Measurements from ENCODE around the gene RHOC.
"Not testable (repeated sequence)": the region's sequence is repeated elsewhere in the genome, so short reads cannot be mapped to it uniquely, and the experiment has no call there.

RHOC gene

GRCh38 chr1:112706505-112707220 lies at the start of gene RHOC:
Gene RHOC (minus strand): TSS chr1:112707127. CDS start chr1:112703799, 3,328 bp downstream.
- no peak for DNase-seq (ENCODE audit: low read depth)

GRCh38 chr1:112754116-112754628 lies 47.2 kb upstream of the RHOC start:
- no peak for DNase-seq (ENCODE audit: low read depth)

- no peak for DNase-seq (ENCODE audit: low read depth)
Observed at GRCh38 chr1:112748396-112748795, 41.5 kb upstream of the RHOC start.

- DNase-seq (ENCODE audit: low read depth), result no peak
Observed at GRCh38 chr1:112744009-112744578, 37.2 kb upstream of the RHOC start.

- DNase-seq (ENCODE audit: low read depth), result no peak
Observed at GRCh38 chr1:112743174-112744008, 36.5 kb upstream of the RHOC start.

- no peak for DNase-seq (ENCODE audit: low read depth)
Observed at GRCh38 chr1:112737573-112737972, 30.6 kb upstream of the RHOC start.

GRCh38 chr1:112735752-112736151 lies 28.8 kb upstream of the RHOC start:
- no peak for DNase-seq (ENCODE audit: low read depth)

GRCh38 chr1:112731451-112731850 lies 24.5 kb upstream of the RHOC start:
- DNase-seq (ENCODE audit: low read depth), result no peak

- DNase-seq (ENCODE audit: low read depth), result no peak
Observed at GRCh38 chr1:112729909-112730308, 23.0 kb upstream of the RHOC start.

DNA sequence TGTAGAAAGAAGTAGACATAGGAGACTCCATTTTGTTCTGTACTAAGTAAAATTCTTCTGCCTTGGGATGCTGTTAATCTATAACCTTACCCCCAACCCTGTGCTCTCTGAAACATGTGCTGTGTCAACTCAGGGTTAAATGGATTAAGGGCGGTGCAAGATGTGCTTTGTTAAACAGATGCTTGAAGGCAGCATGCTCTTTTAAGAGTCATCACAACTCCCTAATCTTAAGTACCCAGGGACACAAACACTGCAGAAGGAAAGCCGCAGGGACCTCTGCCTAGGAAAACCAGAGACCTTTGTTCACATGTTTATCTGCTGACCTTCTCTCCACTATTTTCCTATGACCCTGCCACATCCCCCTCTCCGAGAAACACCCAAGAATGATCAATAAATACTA lies 22.1 kb upstream of the RHOC start:
- DNase-seq (ENCODE audit: low read depth), result not testable (repeated sequence)

DNA sequence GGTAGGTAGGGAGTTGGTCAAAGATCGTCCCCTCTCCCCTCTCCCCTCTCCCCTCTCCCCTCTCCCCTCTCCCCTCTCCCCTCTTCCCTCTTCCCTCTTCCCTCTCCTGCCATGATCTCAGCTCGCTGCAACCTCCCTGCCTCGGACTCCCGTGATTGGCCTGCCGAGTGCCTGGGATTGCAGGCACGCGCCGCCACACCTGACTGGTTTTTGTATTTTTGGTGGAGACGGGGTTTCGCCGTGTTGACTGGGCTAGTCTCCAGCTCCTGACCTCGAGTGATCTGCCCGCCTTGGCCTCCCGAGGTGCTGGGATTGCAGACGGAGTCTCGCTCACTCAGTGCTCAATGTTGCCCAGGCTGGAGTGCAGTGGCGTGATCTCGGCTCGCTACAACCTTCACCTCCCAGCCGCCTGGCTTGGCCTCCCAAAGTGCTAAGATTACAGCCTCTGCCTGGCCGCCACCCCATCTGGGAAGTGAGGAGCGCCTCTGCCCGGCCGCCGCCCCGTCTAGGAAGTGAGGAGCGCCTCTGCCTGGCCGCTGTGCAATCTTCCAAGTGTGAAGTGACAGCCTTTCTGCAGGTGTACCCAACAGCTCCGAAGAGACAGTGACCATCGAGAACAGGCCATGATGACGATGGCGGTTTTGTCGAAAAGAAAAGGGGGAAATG lies 21.5 kb upstream of the RHOC start:
- DNase-seq (ENCODE audit: low read depth), result not testable (repeated sequence)

DNA sequence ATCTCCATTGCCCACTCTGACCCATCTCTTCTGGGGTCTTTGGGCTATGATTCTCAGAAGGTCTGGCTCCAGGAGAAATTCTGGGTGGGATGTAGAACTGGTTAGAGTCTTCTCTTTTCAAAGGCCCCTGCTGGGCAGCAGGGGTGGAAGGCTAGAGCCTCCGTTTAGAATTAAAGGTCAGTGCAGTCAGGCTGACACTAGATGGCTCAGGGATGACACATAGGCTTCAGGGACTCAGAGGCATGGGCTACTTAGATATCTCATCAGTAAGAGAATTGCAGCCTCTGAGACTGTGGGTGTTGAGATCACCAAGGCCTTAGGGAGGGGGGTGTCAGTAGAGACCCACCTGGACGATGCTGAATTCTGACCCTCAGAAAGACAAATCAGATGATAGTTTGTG lies 20.8 kb upstream of the RHOC start:
- DNase-seq (ENCODE audit: low read depth), result no peak

DNA sequence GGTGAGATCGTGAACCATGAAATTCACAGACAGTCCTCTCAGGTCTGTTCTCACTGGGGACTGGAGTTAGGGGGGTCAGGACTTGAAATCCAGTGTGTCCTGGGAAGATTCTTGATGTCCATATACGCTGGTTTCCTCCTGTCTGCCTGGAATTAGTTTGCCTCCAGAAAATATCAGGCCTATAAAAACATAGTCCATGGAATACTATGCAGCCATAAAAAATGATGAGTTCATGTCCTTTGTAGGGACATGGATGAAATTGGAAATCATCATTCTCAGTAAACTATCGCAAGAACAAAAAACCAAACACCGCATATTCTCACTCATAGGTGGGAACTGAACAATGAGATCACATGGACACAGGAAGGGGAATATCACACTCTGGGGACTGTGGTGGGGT lies 17.3 kb upstream of the RHOC start:
- not testable (repeated sequence) for DNase-seq (ENCODE audit: low read depth)

- no peak for DNase-seq (ENCODE audit: low read depth)
Observed at GRCh38 chr1:112723511-112723839, 16.5 kb upstream of the RHOC start.

- DNase-seq (ENCODE audit: low read depth), result no peak
Observed at GRCh38 chr1:112722601-112723510, 15.9 kb upstream of the RHOC start.

DNA sequence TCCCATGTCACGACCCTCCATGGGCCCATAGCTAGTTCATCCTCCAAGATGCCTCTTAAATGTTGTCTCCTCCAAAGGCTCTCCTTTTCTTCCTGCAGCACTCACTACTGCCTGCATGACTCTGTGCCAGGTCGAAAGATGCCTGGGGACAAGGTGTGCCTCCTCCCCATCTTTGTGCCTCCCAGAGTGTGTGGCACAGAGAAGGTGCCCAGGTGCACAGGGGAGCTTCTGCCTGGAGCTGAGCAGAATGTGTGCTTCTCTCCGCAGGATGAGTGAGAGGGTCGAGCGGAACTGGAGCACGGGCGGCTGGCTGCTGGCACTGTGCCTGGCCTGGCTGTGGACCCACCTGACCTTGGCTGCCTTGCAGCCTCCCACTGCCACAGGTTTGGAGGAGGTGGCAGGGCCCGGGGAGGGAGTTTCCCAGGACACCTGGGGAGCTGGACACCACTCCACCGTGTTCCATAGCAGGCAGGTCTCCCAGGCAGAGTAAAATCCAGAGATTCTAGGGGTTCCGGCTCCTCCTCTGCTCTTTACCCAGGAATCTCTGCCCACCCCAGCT lies 15.1 kb upstream of the RHOC start:
- no peak for DNase-seq (ENCODE audit: low read depth)

DNA sequence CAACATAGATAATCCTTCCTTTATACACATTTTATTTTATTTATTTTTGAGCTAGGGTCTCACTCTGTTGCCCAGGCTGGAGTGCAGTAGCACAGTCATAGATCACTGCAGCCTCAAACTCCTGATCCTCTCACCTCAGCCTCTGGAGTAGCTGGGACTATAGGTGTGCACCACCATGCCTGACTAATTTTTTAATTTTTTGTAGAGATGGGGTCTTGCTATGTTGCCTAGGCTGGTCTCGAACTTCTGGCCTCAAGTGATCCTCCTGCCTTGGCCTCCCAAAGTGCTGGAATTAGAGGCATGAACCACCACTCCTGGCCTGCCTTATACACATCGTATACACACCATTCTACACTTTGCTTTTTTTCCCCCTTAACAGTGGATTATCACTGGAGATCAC lies 14.4 kb upstream of the RHOC start:
- DNase-seq (ENCODE audit: low read depth), result not testable (repeated sequence)

DNA sequence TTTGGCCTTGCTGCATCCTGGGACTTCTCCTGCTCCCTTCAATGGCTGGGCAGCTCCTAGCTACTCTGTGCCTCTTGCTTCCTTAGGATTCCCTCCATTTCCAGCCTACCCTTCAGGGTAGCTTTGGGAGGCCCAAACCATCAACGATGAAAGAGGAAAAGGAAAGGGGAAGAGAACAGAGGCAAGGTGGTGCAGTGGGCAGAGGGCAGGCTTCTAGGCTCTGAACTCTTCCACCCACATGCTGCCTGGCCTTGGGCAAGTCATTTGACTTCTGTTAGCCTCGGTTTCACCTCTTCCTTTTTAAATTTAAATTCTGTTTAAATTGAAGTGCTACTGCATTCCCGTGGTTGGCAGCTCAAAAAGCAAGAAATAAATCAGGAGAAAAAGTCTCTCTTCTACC lies 13.9 kb upstream of the RHOC start:
- no peak for DNase-seq (ENCODE audit: low read depth)

GRCh38 chr1:112719706-112720105 lies 12.8 kb upstream of the RHOC start:
- DNase-seq (ENCODE audit: low read depth), result no peak

GRCh38 chr1:112718691-112719418 lies 11.9 kb upstream of the RHOC start:
- DNase-seq (ENCODE audit: low read depth), result peak; percentile 52

Data from stimulated activated CD8-positive, alpha-beta memory T cell treated with anti-CD3 and anti-CD28 coated beads, Interleukin-15, amount 100 ng/mL, for 1 hour (primary cell).